HepG2 (cell line): ENCODE data around the gene SEPTIN2. TPM values are rescaled to one million over a fixed set of nuclear protein-coding genes. Genes with fewer than 3 reads are reported as not detected.
A peak's percentile ranks its signal among the peaks of the same experiment; 100 is the strongest.

Source experiments
- BCL6 ChIP-seq: IDR thresholded peaks from 2 replicates; pipeline ENCODE4 v1.6.1; 2016; ENCODE audit warnings: missing genetic modification reagents, missing compliant biosample characterization
- CCDC6 ChIP-seq: sonication (generic); formaldehyde crosslinking; IDR thresholded peaks from 2 replicates; pipeline ENCODE4 v1.8.1; 2022; ENCODE audit warnings: mild to moderate bottlenecking, missing genetic modification reagents, moderate library complexity
- NONO ChIP-seq, 2 experiments: fragments of 450-650 bp in 1 of 2; sonication (generic) in 1 of 2; formaldehyde crosslinking in 1 of 2; IDR thresholded peaks in 1 of 2; conservative IDR thresholded peaks in 1 of 2; 2 replicates each; pipeline versions ENCODE4 v1.6.1 to v1.8.0; 2017 to 2022; ENCODE audit warnings: mild to moderate bottlenecking in 1 of 2, missing genetic modification reagents in 1 of 2, moderate library complexity in 1 of 2
- ZNF644 ChIP-seq: IDR thresholded peaks from 2 replicates; pipeline ENCODE4 v1.6.1; 2016; ENCODE audit warnings: low read depth
- ZNF792 ChIP-seq: IDR thresholded peaks from 2 replicates; pipeline ENCODE4 v1.6.1; 2016
- polyA plus RNA-seq, 8 experiments: library from polyadenylated mRNA; depleted of rRNA in 3 of 8; stranded (reverse) in 7 of 8; unstranded in 1 of 8; fragments of >200 nt; fragmentation: Illumina TruSeq in 4 of 8; extraction: Trizol in 4 of 8; gene quantifications; 2 replicates each; pipeline versions ENCODE4 v1.2.1 to v1.2.3, GENCODE V29; 2011 to 2016; ENCODE audit warnings: low read depth in 4 of 8, missing spikeins in 1 of 8, mixed read lengths in 1 of 8; ENCODE audit not compliant: insufficient read depth in 1 of 8
- total RNA-seq, 5 experiments: library from RNA; depleted of rRNA; stranded (reverse); fragments of >200 nt; fragmentation: Illumina TruSeq; extraction: Trizol; gene quantifications; 2 replicates each; pipeline ENCODE4 v1.2.3, GENCODE V29; 2016; ENCODE audit warnings: low read depth in 1 of 5
- TF ChIP-seq, protein P1 (sequence below): sonication (generic); formaldehyde crosslinking; IDR thresholded peaks from 2 replicates; pipeline ENCODE4 v1.4.0; 2020; ENCODE audit warnings: missing genetic modification reagents
- TF ChIP-seq, protein P2 (sequence below), 2 experiments: sonication (generic) in 1 of 2; formaldehyde crosslinking in 1 of 2; IDR thresholded peaks; 2 replicates each; pipeline versions ENCODE4 v1.4.0 to v1.6.1; 2016 to 2020; ENCODE audit warnings: borderline replicate concordance in 1 of 2, low read depth in 1 of 2, mild to moderate bottlenecking in 1 of 2, missing genetic modification reagents in 1 of 2
- TF ChIP-seq, protein P3 (sequence below): sonication (generic); formaldehyde crosslinking; IDR thresholded peaks from 2 replicates; pipeline ENCODE4 v1.5.0; 2020; ENCODE audit warnings: missing genetic modification reagents, mild to moderate bottlenecking, borderline replicate concordance
- TF ChIP-seq, protein P4 (sequence below): sonication (generic); formaldehyde crosslinking; IDR thresholded peaks from 2 replicates; pipeline ENCODE4 v1.9.0; 2021; ENCODE audit warnings: missing genetic modification reagents, borderline replicate concordance
- TF ChIP-seq, protein P5 (sequence below): sonication (generic); formaldehyde crosslinking; IDR thresholded peaks from 2 replicates; pipeline ENCODE4 v1.5.0; 2020; ENCODE audit warnings: mild to moderate bottlenecking, missing genetic modification reagents, borderline replicate concordance

The SEPTIN2 gene
- total and polyA plus RNA-seq, 2 of the 13 experiments (the other 11 are each of a cell fraction or from before 2014, with no cell fraction given), result 493 to 733 TPM

DNA sequence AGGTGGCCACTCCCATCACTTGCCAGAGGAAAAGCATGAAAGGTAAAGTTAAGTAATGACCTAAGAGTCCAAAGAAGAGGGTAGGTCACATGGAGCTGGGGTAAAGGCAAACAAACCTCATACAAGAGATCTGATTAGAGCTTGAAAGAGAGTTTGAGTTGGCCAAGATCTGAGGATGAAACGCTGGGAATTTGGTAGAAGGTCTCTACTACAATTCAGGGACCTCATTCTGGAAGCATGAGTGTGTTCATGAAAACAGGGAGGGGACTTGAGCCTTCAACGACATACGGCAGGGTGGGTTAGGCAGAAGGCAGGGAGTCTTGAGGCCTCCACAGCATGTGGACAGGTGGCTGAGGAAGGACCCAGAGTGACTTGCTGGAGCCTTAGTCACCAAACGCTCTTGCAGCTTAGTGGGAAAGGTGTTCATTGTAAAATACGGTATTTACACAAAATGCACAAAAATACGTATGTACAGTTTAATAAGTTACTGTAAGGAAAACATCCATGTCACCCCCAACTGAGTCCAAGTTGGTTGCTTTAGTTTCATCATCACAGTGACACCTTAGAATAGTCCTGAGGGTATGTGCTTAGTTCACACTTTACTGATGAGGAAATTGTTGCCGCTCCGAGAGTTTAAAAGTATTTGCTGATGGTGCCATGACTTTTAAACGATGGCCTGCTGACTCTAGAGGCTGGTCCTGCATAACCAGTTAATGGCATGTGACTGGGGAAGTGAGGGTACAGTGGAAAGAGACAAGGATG is 35.3 kb downstream of the SEPTIN2 start (continued):
- TF ChIP-seq, protein P1, sequence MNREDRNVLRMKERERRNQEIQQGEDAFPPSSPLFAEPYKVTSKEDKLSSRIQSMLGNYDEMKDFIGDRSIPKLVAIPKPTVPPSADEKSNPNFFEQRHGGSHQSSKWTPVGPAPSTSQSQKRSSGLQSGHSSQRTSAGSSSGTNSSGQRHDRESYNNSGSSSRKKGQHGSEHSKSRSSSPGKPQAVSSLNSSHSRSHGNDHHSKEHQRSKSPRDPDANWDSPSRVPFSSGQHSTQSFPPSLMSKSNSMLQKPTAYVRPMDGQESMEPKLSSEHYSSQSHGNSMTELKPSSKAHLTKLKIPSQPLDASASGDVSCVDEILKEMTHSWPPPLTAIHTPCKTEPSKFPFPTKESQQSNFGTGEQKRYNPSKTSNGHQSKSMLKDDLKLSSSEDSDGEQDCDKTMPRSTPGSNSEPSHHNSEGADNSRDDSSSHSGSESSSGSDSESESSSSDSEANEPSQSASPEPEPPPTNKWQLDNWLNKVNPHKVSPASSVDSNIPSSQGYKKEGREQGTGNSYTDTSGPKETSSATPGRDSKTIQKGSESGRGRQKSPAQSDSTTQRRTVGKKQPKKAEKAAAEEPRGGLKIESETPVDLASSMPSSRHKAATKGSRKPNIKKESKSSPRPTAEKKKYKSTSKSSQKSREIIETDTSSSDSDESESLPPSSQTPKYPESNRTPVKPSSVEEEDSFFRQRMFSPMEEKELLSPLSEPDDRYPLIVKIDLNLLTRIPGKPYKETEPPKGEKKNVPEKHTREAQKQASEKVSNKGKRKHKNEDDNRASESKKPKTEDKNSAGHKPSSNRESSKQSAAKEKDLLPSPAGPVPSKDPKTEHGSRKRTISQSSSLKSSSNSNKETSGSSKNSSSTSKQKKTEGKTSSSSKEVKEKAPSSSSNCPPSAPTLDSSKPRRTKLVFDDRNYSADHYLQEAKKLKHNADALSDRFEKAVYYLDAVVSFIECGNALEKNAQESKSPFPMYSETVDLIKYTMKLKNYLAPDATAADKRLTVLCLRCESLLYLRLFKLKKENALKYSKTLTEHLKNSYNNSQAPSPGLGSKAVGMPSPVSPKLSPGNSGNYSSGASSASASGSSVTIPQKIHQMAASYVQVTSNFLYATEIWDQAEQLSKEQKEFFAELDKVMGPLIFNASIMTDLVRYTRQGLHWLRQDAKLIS (CRISPR knock-in tag), result no peak
- TF ChIP-seq ZNF792 (CRISPR knock-in tag) (0 out of 2 replicates have a peak, but pooled peaks have one; percentile 59), NONO (IDR thresholded peaks at IDR 0.05) (no peak), NONO (CRISPR knock-in tag; conservative IDR thresholded peaks at IDR 0.05) (0 out of 2 replicates have a peak, but pooled peaks have one; percentile 21), ZNF644 (CRISPR knock-in tag) (peak; percentile 33; the same call in 1 of the 2 replicates), BCL6 (CRISPR knock-in tag) (peak; percentile 84), CCDC6 (CRISPR knock-in tag) (peak; percentile 56; the same call in 1 of the 2 replicates)
- TF ChIP-seq, protein P2, sequence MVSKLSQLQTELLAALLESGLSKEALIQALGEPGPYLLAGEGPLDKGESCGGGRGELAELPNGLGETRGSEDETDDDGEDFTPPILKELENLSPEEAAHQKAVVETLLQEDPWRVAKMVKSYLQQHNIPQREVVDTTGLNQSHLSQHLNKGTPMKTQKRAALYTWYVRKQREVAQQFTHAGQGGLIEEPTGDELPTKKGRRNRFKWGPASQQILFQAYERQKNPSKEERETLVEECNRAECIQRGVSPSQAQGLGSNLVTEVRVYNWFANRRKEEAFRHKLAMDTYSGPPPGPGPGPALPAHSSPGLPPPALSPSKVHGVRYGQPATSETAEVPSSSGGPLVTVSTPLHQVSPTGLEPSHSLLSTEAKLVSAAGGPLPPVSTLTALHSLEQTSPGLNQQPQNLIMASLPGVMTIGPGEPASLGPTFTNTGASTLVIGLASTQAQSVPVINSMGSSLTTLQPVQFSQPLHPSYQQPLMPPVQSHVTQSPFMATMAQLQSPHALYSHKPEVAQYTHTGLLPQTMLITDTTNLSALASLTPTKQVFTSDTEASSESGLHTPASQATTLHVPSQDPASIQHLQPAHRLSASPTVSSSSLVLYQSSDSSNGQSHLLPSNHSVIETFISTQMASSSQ (IDR thresholded peaks at IDR 0.05; ENCODE audit: low read depth), result peak; percentile 79
- TF ChIP-seq, protein P2 (CRISPR knock-in tag; IDR thresholded peaks at IDR 0.05; ENCODE audit: borderline replicate concordance), result no peak; the same call in 1 of the 2 replicates
- TF ChIP-seq, protein P3, sequence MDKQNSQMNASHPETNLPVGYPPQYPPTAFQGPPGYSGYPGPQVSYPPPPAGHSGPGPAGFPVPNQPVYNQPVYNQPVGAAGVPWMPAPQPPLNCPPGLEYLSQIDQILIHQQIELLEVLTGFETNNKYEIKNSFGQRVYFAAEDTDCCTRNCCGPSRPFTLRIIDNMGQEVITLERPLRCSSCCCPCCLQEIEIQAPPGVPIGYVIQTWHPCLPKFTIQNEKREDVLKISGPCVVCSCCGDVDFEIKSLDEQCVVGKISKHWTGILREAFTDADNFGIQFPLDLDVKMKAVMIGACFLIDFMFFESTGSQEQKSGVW (CRISPR knock-in tag), result no peak
- TF ChIP-seq, protein P4, sequence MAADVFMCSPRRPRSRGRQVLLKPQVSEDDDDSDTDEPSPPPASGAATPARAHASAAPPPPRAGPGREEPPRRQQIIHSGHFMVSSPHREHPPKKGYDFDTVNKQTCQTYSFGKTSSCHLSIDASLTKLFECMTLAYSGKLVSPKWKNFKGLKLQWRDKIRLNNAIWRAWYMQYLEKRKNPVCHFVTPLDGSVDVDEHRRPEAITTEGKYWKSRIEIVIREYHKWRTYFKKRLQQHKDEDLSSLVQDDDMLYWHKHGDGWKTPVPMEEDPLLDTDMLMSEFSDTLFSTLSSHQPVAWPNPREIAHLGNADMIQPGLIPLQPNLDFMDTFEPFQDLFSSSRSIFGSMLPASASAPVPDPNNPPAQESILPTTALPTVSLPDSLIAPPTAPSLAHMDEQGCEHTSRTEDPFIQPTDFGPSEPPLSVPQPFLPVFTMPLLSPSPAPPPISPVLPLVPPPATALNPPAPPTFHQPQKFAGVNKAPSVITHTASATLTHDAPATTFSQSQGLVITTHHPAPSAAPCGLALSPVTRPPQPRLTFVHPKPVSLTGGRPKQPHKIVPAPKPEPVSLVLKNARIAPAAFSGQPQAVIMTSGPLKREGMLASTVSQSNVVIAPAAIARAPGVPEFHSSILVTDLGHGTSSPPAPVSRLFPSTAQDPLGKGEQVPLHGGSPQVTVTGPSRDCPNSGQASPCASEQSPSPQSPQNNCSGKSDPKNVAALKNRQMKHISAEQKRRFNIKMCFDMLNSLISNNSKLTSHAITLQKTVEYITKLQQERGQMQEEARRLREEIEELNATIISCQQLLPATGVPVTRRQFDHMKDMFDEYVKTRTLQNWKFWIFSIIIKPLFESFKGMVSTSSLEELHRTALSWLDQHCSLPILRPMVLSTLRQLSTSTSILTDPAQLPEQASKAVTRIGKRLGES (CRISPR knock-in tag), result no peak
- TF ChIP-seq, protein P5, sequence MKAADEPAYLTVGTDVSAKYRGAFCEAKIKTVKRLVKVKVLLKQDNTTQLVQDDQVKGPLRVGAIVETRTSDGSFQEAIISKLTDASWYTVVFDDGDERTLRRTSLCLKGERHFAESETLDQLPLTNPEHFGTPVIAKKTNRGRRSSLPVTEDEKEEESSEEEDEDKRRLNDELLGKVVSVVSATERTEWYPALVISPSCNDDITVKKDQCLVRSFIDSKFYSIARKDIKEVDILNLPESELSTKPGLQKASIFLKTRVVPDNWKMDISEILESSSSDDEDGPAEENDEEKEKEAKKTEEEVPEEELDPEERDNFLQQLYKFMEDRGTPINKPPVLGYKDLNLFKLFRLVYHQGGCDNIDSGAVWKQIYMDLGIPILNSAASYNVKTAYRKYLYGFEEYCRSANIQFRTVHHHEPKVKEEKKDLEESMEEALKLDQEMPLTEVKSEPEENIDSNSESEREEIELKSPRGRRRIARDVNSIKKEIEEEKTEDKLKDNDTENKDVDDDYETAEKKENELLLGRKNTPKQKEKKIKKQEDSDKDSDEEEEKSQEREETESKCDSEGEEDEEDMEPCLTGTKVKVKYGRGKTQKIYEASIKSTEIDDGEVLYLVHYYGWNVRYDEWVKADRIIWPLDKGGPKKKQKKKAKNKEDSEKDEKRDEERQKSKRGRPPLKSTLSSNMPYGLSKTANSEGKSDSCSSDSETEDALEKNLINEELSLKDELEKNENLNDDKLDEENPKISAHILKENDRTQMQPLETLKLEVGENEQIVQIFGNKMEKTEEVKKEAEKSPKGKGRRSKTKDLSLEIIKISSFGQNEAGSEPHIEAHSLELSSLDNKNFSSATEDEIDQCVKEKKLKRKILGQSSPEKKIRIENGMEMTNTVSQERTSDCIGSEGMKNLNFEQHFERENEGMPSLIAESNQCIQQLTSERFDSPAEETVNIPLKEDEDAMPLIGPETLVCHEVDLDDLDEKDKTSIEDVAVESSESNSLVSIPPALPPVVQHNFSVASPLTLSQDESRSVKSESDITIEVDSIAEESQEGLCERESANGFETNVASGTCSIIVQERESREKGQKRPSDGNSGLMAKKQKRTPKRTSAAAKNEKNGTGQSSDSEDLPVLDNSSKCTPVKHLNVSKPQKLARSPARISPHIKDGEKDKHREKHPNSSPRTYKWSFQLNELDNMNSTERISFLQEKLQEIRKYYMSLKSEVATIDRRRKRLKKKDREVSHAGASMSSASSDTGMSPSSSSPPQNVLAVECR (CRISPR knock-in tag), result no peak; the same call in 1 of the 2 replicates
